ENCODE results near the gene CARD19. TPM values are rescaled to one million over a fixed set of nuclear protein-coding genes. Genes with fewer than 3 reads are reported as not detected.
A peak's percentile ranks its signal among the peaks of the same experiment; 100 is the strongest.

Gene CARD19
- total RNA-seq, 2 experiments from 2014 or later = 51.7 to 55.4 TPM

- Mint-ChIP-seq H3K27ac (no peak overlapping the region), H3K9me3 (ENCODE audit: insufficient read depth) (no peaks in the 10 kb centered on the region), H3K4me3 (no peak overlapping the region), H3K4me1 (ENCODE audit: low read depth) (peaks cover 18% of the 10 kb centered on the region), H3K27me3 (ENCODE audit: low read depth) (no peaks in the 10 kb centered on the region), H3K36me3 (ENCODE audit: low read depth) (no peaks in the 10 kb centered on the region)
- ChIA-PET POLR2A (interaction anchor here (0.5 kb wide), 1 partner anchor 10 kb away, joined by 4 read pairs; no protein-coding TSS in a partner anchor), CTCF (interaction anchor here (0.6 to 1.9 kb wide), 5 partner anchors 23 to 410 kb away, joined by 3 to 7 read pairs (median 3); partner anchors contain the start of gene NINJ1)
- DNase-seq = peak; percentile 42
- no peak for ATAC-seq
These were observed 60.5 kb downstream of the CARD19 start for GRCh38 chr9:93156475-93157008.

DNA sequence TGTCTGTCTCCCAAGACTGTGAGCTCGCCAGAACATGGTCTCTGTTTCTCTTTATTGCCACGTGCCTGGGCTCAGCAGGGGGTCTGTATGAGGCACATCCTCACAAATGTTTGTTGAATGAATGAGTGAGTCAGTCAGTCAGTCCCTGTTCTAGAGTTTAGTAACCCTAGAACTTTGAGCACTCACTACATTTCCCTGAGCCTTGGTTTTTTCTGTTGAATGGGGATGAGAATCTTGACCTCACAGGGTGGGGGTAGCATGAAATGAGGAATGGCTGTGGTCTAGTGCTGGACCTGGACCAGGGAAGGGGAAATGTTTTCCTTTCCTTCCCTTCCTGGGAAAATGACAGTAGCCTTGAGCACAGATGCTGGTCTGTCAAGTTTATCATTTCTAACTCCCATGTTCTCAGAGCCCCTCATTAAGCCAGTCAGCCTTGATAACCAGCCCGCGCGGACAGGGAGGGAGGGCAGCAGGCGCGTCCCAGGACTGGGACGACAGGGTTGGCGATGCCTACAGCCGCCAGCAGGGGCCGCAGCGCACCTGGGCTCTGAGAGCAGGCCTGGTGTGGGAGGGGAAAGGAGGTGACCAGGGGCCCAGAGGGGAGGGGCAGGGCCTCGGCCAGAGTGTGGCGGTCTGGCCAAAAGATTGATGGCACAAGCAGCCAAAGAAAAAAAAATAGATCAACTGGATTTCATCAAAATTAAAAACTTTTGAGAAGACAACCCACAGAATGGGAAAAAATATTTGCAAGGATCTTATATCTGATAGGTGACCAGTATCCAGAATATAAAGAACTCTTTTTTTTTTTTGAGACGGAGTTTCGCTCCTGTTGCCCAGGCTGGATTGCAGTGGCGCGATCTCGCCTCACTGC is 63.8 kb downstream of the CARD19 start:
- Mint-ChIP-seq H3K27me3 (ENCODE audit: low read depth) (no peaks in the 10 kb centered on the region), H3K4me1 (ENCODE audit: low read depth) (peaks cover 18% of the 10 kb centered on the region), H3K4me3 (no peak overlapping the region), H3K27ac (no peak overlapping the region), H3K36me3 (ENCODE audit: low read depth) (no peaks in the 10 kb centered on the region), H3K9me3 (ENCODE audit: insufficient read depth) (no peaks in the 10 kb centered on the region)
- peak; percentile 77 for DNase-seq
- ATAC-seq = peak; percentile 94
- CTCF ChIA-PET = interaction anchor here (0.7 to 2.2 kb wide), 9 partner anchors 9 to 406 kb away, joined by 3 to 11 read pairs (median 3); no protein-coding TSS in a partner anchor
- POLR2A ChIA-PET = no interaction called here

DNA sequence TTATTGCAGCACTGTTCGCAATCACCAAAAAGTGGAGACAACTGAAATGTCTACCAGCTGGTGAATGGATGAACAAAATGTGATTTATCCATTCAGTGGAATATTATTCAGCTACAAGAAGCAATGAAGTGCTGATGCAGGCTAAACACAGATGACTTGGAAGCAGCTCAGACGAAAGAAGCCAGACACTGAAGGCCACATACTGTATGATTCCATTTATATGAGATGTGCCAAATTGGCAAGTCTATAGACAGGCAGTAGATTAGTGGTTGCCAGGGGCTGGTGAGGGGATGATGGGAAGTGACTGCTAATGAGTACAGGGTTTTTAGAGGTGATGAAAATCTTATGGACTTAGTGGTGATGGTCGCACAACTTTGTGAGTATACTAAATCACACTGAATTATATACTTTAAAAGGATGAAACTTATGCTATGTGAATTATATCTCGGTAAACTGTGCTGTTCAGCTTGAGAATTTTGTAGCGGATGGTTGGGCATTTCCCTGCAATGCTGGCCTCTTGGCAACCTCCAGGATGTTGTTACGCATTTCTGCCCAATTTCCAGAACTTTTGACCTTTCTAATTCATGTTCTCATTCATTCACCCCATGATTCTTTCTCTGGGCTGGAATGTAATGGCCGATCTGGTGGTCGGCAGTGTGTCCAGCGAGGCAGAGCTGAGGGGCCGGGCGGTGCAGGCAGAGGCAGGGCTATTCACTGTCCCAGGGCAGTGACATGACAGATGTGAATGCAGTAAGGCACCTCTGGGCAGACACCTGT is 66.0 kb downstream of the CARD19 start:
- CTCF ChIA-PET = interaction anchor here (0.9 to 2.2 kb wide), 4 partner anchors 8 to 404 kb away, joined by 3 to 11 read pairs (median 5); no protein-coding TSS in a partner anchor
- no peak overlapping the region for H3K27ac Mint-ChIP-seq
- peaks cover 9% of the 10 kb centered on the region for H3K4me1 Mint-ChIP-seq (ENCODE audit: low read depth)
- no peaks in the 10 kb centered on the region for H3K36me3 Mint-ChIP-seq (ENCODE audit: low read depth)
- no peak overlapping the region for H3K4me3 Mint-ChIP-seq
- POLR2A ChIA-PET = no interaction called here
- no peaks in the 10 kb centered on the region for H3K27me3 Mint-ChIP-seq (ENCODE audit: low read depth)
- H3K9me3 Mint-ChIP-seq (ENCODE audit: insufficient read depth) = no peaks in the 10 kb centered on the region
- DNase-seq = no peak
- ATAC-seq = no peak

Other genes starting within 250 kb of the CARD19 start
- 10 to 100 TPM in 1 of 2 experiments, 1 to 10 TPM in 1; 9.5 to 10.4 TPM for gene ZNF484, start 218.2 kb upstream of the CARD19 start, total RNA-seq
- 100 to 1,000 TPM; 104 to 107 TPM for gene FGD3, start 148.7 kb upstream of the CARD19 start, total RNA-seq
- 10 to 100 TPM; 57.9 to 59.6 TPM for gene SUSD3, start 37.5 kb upstream of the CARD19 start, total RNA-seq
- gene NINJ1, start 38.0 kb downstream of the CARD19 start, total RNA-seq = 10 to 100 TPM; 20.8 to 21.1 TPM
- gene WNK2, start 87.9 kb downstream of the CARD19 start, total RNA-seq = not detected